ENCODE data around the gene SORCS3. TPM values are rescaled to one million over a fixed set of nuclear protein-coding genes. Genes with fewer than 3 reads are reported as not detected.

The SORCS3 gene
- total RNA-seq, 1 experiment from 2014 or later = not detected

GRCh38 chr10:104802941-104803340, 161.9 kb downstream of the SORCS3 start:
- BruUV-seq (replicated peaks) = no TSS peak
- ChIA-PET CTCF (no interaction called here), POLR2A (no interaction called here)
- H3K27ac ChIP-seq (ENCODE audit: low read length) = no peak overlapping the region
- no peak for DNase-seq (ENCODE audit: low read depth, low spot score)
- in situ Hi-C loops (cut with HindIII; ENCODE audit: low pct_unique_long_range_greater_than_20kb, low sequenced_read_pairs) (no loop called here), intact Hi-C loops (cut with micrococcal nuclease; ENCODE audit: unreplicated experiment) (no loop called here)
- H3K9me3 ChIP-seq (ENCODE audit: control insufficient read depth, insufficient read depth, low read depth, low read length) = no peaks in the 10 kb centered on the region
- no peaks in the 10 kb centered on the region for H3K27me3 ChIP-seq (ENCODE audit: control insufficient read depth, insufficient read depth, low read length)
- no peak overlapping the region for H3K4me3 ChIP-seq (ENCODE audit: low read depth in 2 of 2, low read length in 2 of 2)
- H3K36me3 ChIP-seq (ENCODE audit: control insufficient read depth, insufficient read depth, low read length) = no peaks in the 10 kb centered on the region
- TF ChIP-seq, protein P1, sequence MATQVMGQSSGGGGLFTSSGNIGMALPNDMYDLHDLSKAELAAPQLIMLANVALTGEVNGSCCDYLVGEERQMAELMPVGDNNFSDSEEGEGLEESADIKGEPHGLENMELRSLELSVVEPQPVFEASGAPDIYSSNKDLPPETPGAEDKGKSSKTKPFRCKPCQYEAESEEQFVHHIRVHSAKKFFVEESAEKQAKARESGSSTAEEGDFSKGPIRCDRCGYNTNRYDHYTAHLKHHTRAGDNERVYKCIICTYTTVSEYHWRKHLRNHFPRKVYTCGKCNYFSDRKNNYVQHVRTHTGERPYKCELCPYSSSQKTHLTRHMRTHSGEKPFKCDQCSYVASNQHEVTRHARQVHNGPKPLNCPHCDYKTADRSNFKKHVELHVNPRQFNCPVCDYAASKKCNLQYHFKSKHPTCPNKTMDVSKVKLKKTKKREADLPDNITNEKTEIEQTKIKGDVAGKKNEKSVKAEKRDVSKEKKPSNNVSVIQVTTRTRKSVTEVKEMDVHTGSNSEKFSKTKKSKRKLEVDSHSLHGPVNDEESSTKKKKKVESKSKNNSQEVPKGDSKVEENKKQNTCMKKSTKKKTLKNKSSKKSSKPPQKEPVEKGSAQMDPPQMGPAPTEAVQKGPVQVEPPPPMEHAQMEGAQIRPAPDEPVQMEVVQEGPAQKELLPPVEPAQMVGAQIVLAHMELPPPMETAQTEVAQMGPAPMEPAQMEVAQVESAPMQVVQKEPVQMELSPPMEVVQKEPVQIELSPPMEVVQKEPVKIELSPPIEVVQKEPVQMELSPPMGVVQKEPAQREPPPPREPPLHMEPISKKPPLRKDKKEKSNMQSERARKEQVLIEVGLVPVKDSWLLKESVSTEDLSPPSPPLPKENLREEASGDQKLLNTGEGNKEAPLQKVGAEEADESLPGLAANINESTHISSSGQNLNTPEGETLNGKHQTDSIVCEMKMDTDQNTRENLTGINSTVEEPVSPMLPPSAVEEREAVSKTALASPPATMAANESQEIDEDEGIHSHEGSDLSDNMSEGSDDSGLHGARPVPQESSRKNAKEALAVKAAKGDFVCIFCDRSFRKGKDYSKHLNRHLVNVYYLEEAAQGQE (IDR thresholded peaks at IDR 0.05; ENCODE audit: insufficient read depth in 1 of 2, low read depth in 2 of 2, low read length in 1 of 2) = no peak
- no peak for TF ChIP-seq SIN3A (IDR thresholded peaks at IDR 0.05; ENCODE audit: borderline replicate concordance, insufficient read depth, low read depth, low read length)
- no peaks in the 10 kb centered on the region for H3K4me1 ChIP-seq (ENCODE audit: control insufficient read depth, insufficient read depth, low read length)
- ATAC-seq = no peak

GRCh38 chr10:104804880-104805279, 163.8 kb downstream of the SORCS3 start:
- no TSS peak for BruUV-seq (replicated peaks)
- CTCF ChIA-PET = no interaction called here
- ATAC-seq = no peak

More at GRCh38 chr10:104804880-104805279, 163.8 kb downstream of the SORCS3 start:
- H3K9me3 ChIP-seq (ENCODE audit: control insufficient read depth, insufficient read depth, low read depth, low read length) = no peaks in the 10 kb centered on the region
- DNase-seq (ENCODE audit: low read depth, low spot score) = no peak
- H3K36me3 ChIP-seq (ENCODE audit: control insufficient read depth, insufficient read depth, low read length) = no peaks in the 10 kb centered on the region
- TF ChIP-seq POLR2AphosphoS5 (IDR thresholded peaks at IDR 0.05; ENCODE audit: low read depth, low read length) (no peak), SIN3A (IDR thresholded peaks at IDR 0.05; ENCODE audit: borderline replicate concordance, insufficient read depth, low read depth, low read length) (no peak), TCF7L2 (IDR thresholded peaks at IDR 0.05; ENCODE audit: low read depth, low read length) (no peak)
- TF ChIP-seq, protein P1 (IDR thresholded peaks at IDR 0.05; ENCODE audit: insufficient read depth in 1 of 2, low read depth in 2 of 2, low read length in 1 of 2) = no peak
- TF ChIP-seq, protein P2, sequence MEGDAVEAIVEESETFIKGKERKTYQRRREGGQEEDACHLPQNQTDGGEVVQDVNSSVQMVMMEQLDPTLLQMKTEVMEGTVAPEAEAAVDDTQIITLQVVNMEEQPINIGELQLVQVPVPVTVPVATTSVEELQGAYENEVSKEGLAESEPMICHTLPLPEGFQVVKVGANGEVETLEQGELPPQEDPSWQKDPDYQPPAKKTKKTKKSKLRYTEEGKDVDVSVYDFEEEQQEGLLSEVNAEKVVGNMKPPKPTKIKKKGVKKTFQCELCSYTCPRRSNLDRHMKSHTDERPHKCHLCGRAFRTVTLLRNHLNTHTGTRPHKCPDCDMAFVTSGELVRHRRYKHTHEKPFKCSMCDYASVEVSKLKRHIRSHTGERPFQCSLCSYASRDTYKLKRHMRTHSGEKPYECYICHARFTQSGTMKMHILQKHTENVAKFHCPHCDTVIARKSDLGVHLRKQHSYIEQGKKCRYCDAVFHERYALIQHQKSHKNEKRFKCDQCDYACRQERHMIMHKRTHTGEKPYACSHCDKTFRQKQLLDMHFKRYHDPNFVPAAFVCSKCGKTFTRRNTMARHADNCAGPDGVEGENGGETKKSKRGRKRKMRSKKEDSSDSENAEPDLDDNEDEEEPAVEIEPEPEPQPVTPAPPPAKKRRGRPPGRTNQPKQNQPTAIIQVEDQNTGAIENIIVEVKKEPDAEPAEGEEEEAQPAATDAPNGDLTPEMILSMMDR (IDR thresholded peaks at IDR 0.05) = no peak
- no peak overlapping the region for H3K4me3 ChIP-seq (ENCODE audit: low read depth in 2 of 2, low read length in 2 of 2)
- in situ Hi-C loops (cut with HindIII; ENCODE audit: low pct_unique_long_range_greater_than_20kb, low sequenced_read_pairs) = no loop called here
- no peaks in the 10 kb centered on the region for H3K4me1 ChIP-seq (ENCODE audit: control insufficient read depth, insufficient read depth, low read length)
- intact Hi-C loops (cut with micrococcal nuclease; ENCODE audit: unreplicated experiment) = no loop called here
- no peak overlapping the region for H3K27ac ChIP-seq (ENCODE audit: low read length)
- POLR2A ChIA-PET = no interaction called here
- H3K27me3 ChIP-seq (ENCODE audit: control insufficient read depth, insufficient read depth, low read length) = no peaks in the 10 kb centered on the region
